ENCODE measurements around the gene RAET1E. TPM values are rescaled to one million over a fixed set of nuclear protein-coding genes. Genes with fewer than 3 reads are reported as not detected.

The RAET1E gene
- total RNA-seq, 1 donor from 2014 or later: 0.19 TPM

DNA sequence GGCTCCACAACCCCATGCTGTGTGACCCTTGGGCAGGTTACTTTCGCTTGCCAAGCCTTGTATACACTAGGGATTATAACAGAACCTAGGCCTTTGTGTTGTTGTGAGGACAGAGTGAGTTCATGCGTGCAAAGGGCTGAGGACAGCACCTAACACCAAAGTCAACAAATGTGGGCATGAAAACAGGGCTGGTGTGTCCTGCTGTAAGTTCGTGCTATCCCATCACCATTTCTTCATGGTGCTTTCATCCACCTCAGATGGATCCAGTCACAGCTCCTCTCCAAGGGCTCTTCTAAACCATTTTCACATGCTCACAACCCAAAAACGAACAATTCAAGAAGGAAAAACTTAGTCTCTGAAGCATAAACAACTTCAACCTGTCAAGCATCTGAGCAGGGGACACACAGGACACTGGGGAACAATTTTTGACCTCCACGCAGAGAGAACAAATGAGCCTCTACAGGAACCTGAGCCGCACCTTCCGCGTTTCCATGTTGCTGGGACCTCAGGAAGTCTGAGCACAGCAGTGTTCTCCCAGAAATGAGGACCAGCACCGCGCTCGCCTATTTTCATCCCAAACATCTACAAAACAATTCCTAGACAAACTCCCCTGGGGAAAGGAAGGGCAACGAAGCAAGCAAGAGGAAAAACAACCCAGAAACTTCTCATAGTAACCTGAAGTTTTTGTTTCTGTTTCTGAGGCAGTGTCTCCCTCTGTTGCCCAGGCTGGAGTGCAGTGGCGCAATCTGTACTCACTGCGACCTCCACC is 36.9 kb downstream of the RAET1E start:
- Histone ChIP-seq H3K27me3 (ENCODE audit: low read depth) (no peaks in the 10 kb centered on the region), H3K27ac (replicated peaks) (no peak overlapping the region), H3K4me3 (no peak overlapping the region), H3K9me3 (replicated peaks) (no peaks in the 10 kb centered on the region), H3K36me3 (no peaks in the 10 kb centered on the region), H3K4me1 (peaks cover 53% of the 10 kb centered on the region)
- TF ChIP-seq, protein P1, sequence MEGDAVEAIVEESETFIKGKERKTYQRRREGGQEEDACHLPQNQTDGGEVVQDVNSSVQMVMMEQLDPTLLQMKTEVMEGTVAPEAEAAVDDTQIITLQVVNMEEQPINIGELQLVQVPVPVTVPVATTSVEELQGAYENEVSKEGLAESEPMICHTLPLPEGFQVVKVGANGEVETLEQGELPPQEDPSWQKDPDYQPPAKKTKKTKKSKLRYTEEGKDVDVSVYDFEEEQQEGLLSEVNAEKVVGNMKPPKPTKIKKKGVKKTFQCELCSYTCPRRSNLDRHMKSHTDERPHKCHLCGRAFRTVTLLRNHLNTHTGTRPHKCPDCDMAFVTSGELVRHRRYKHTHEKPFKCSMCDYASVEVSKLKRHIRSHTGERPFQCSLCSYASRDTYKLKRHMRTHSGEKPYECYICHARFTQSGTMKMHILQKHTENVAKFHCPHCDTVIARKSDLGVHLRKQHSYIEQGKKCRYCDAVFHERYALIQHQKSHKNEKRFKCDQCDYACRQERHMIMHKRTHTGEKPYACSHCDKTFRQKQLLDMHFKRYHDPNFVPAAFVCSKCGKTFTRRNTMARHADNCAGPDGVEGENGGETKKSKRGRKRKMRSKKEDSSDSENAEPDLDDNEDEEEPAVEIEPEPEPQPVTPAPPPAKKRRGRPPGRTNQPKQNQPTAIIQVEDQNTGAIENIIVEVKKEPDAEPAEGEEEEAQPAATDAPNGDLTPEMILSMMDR (IDR thresholded peaks at IDR 0.05; ENCODE audit: borderline replicate concordance): no peak
- DNase-seq: no peak
- intact Hi-C loops (cut with micrococcal nuclease): no loop called here

DNA sequence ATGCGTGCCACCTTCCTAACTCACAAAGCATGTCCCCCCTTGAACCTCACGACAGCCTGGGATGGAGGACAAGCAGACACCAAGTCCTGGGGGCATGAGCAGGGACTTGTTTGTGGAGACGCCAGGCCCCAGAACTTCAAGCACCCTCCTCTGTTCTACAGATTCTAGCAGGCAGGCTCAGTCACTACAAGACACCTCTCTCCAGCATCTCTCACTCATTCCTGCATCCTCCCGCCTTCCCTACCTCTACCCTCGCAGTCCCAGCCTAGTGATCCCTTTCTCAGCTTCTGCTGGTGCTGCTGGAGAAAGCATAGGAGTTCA is 37.4 kb downstream of the RAET1E start:
- TF ChIP-seq, protein P1 (IDR thresholded peaks at IDR 0.05; ENCODE audit: borderline replicate concordance): no peak
- peaks cover 53% of the 10 kb centered on the region for H3K4me1 ChIP-seq
- H3K27me3 ChIP-seq (ENCODE audit: low read depth): no peaks in the 10 kb centered on the region
- H3K4me3 ChIP-seq: no peak overlapping the region
- intact Hi-C loops (cut with micrococcal nuclease): no loop called here
- no peaks in the 10 kb centered on the region for H3K9me3 ChIP-seq (replicated peaks)
- no peak overlapping the region for H3K27ac ChIP-seq (replicated peaks)
- no peak for DNase-seq
- H3K36me3 ChIP-seq: no peaks in the 10 kb centered on the region

DNA sequence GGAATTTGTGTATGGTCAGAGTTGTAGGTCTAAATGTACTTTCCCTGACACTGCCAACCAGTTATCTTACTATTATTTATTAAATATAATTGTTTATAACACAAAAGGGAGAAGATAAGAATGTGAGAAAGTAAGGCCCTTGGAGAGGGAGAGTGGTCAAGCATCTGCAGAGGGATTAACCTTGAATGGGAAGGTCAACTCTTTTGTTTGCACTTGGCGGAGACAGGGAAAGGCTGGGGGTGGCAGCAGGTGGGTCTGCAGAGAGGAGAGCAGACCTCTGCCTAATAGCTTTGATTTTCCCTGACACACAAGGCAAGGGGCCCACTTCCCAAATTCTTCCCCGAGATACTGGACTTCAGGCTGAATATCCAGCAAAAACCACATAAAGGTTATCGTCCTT is 38.0 kb downstream of the RAET1E start:
- TF ChIP-seq, protein P1 (IDR thresholded peaks at IDR 0.05; ENCODE audit: borderline replicate concordance): no peak
- no peaks in the 10 kb centered on the region for H3K9me3 ChIP-seq (replicated peaks)
- no peak overlapping the region for H3K4me3 ChIP-seq
- H3K4me1 ChIP-seq: peaks cover 53% of the 10 kb centered on the region
- DNase-seq: no peak
- no peak overlapping the region for H3K27ac ChIP-seq (replicated peaks)
- no peaks in the 10 kb centered on the region for H3K27me3 ChIP-seq (ENCODE audit: low read depth)
- intact Hi-C loops (cut with micrococcal nuclease): no loop called here
- no peaks in the 10 kb centered on the region for H3K36me3 ChIP-seq

DNA sequence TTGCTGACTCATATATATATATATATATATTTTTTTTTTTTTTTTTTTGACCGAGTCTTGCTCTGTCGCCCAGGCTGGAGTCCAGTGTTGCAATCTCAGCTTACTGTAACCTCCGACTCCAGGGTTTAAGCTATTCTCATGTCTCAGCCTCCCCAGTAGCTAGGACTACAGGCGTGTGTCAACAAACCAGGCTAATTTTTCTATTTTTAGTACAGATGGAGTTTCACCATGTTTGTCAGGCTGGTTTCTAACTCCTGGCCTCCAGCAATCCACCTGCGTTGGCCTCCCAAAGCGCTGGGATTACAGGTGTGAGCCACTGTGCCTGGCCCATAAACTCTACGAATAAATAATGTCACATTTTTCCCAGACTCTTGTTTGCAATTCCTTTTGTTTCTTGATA is 38.5 kb downstream of the RAET1E start:
- H3K4me3 ChIP-seq: no peak overlapping the region
- H3K36me3 ChIP-seq: no peaks in the 10 kb centered on the region
- peaks cover 48% of the 10 kb centered on the region for H3K4me1 ChIP-seq
- intact Hi-C loops (cut with micrococcal nuclease): no loop called here
- TF ChIP-seq, protein P1 (IDR thresholded peaks at IDR 0.05; ENCODE audit: borderline replicate concordance): no peak
- no peak overlapping the region for H3K27ac ChIP-seq (replicated peaks)
- no peaks in the 10 kb centered on the region for H3K9me3 ChIP-seq (replicated peaks)
- DNase-seq: no peak
- H3K27me3 ChIP-seq (ENCODE audit: low read depth): no peaks in the 10 kb centered on the region

DNA sequence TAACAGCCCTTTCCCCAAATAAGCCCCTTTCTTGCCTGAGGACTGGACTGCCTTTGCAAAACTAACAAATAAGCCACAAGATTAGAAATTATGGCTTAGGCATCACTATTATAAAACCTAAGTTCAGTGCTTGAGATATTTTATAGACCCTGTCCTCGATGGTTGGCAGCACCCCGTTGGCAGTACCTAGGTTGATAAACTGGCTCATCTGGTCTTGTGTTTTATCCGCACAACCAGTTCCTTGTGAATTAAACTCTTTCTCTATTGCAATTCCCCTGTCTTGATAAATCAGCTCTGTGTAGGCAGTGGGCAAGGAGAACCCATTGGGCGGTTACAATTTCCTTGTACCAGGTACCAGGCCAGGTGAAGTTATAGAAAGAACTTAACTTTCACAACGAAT is 40.4 kb downstream of the RAET1E start:
- H3K36me3 ChIP-seq: no peaks in the 10 kb centered on the region
- no peak for DNase-seq
- no peak overlapping the region for H3K27ac ChIP-seq (replicated peaks)
- H3K27me3 ChIP-seq (ENCODE audit: low read depth): no peaks in the 10 kb centered on the region
- H3K9me3 ChIP-seq (replicated peaks): no peaks in the 10 kb centered on the region
- intact Hi-C loops (cut with micrococcal nuclease): no loop called here
- peaks cover 30% of the 10 kb centered on the region for H3K4me1 ChIP-seq
- TF ChIP-seq, protein P1 (IDR thresholded peaks at IDR 0.05; ENCODE audit: borderline replicate concordance): no peak
- H3K4me3 ChIP-seq: no peak overlapping the region
